Measurements from ENCODE around the gene PATL1. TPM values are rescaled to one million over a fixed set of nuclear protein-coding genes. Genes with fewer than 3 reads are reported as not detected.
"Not testable (repeated sequence)": the region's sequence is repeated elsewhere in the genome, so short reads cannot be mapped to it uniquely, and the experiment has no call there.

PATL1 gene
- total RNA-seq, 1 experiment from 2014 or later = 27.6 TPM

- no peak for TF ChIP-seq ZNF281 (CRISPR knock-in tag; IDR thresholded peaks at IDR 0.05)
Measured at GRCh38 chr11:59707371-59707770, 38.5 kb upstream of the PATL1 start (continued).

GRCh38 chr11:59706518-59707285, 37.9 kb upstream of the PATL1 start:
- no peaks in the 10 kb centered on the region; the same call in 1 of the 2 replicates for H3K27me3 Mint-ChIP-seq (ENCODE audit: low read depth)
- H3K36me3 Mint-ChIP-seq = peaks cover 2% of the 10 kb centered on the region; the same call in 1 of the 2 replicates
- DNase-seq (ENCODE audit: low spot score) (no peak), ATAC-seq (no peak)
- peaks cover 12% of the 10 kb centered on the region for H3K9me3 Mint-ChIP-seq
- TF ChIP-seq SMAD3 (CRISPR knock-in tag; IDR thresholded peaks at IDR 0.05; ENCODE audit: borderline replicate concordance) = no peak
- TF ChIP-seq NFYB (CRISPR knock-in tag; conservative IDR thresholded peaks at IDR 0.05; ENCODE audit: low read depth) = no peak
- TF ChIP-seq NR3C1 (CRISPR knock-in tag; conservative IDR thresholded peaks at IDR 0.05; ENCODE audit: low read depth) = no peak
- TF ChIP-seq GRHL2 (CRISPR knock-in tag; IDR thresholded peaks at IDR 0.05; ENCODE audit: insufficient replicate concordance, severe bottlenecking) = no peak
- TF ChIP-seq ZNF317 (CRISPR knock-in tag; IDR thresholded peaks at IDR 0.05; ENCODE audit: borderline replicate concordance, low read depth) = no peak
- TF ChIP-seq PREB (CRISPR knock-in tag; IDR thresholded peaks at IDR 0.05; ENCODE audit: borderline replicate concordance) = no peak
- TF ChIP-seq ZNF416 (CRISPR knock-in tag; IDR thresholded peaks at IDR 0.05) = no peak
- TF ChIP-seq ATF6 (CRISPR knock-in tag; IDR thresholded peaks at IDR 0.05) = no peak
- no peak for TF ChIP-seq TEAD1 (CRISPR knock-in tag; IDR thresholded peaks at IDR 0.05)
- ChIA-PET CTCF (no interaction called here), POLR2A (no interaction called here)
- no peak overlapping the region for H3K27ac Mint-ChIP-seq
- H3K4me3 Mint-ChIP-seq = no peak overlapping the region
- H3K4me1 Mint-ChIP-seq = no peaks in the 10 kb centered on the region

GRCh38 chr11:59705294-59705693, 36.5 kb upstream of the PATL1 start:
- no peaks in the 10 kb centered on the region for H3K4me1 Mint-ChIP-seq
- ATAC-seq = no peak
- CTCF ChIA-PET = no interaction called here
- H3K36me3 Mint-ChIP-seq = peaks cover 6% of the 10 kb centered on the region; the same call in 1 of the 2 replicates
- no peak overlapping the region for H3K4me3 Mint-ChIP-seq
- POLR2A ChIA-PET = no interaction called here
- no peak for TF ChIP-seq TEAD1 (CRISPR knock-in tag; IDR thresholded peaks at IDR 0.05)
- no peak for TF ChIP-seq NFE2L1 (CRISPR knock-in tag; IDR thresholded peaks at IDR 0.05)
- TF ChIP-seq ZNF317 (CRISPR knock-in tag; IDR thresholded peaks at IDR 0.05; ENCODE audit: borderline replicate concordance, low read depth) = no peak
- TF ChIP-seq ATF1 (CRISPR knock-in tag; IDR thresholded peaks at IDR 0.05) = no peak
- TF ChIP-seq E2F5 (CRISPR knock-in tag; IDR thresholded peaks at IDR 0.05) = no peak
- TF ChIP-seq GTF2I (CRISPR knock-in tag; conservative IDR thresholded peaks at IDR 0.05) = no peak
- no peak for TF ChIP-seq ZNF396 (CRISPR knock-in tag; IDR thresholded peaks at IDR 0.05; ENCODE audit: borderline replicate concordance)
- no peak for TF ChIP-seq ESRRA (CRISPR knock-in tag; IDR thresholded peaks at IDR 0.05; ENCODE audit: borderline replicate concordance)
- TF ChIP-seq ERG (CRISPR knock-in tag; IDR thresholded peaks at IDR 0.05) = no peak
- TF ChIP-seq ZNF416 (CRISPR knock-in tag; IDR thresholded peaks at IDR 0.05) = no peak
- no peak for TF ChIP-seq SOX15 (CRISPR knock-in tag; IDR thresholded peaks at IDR 0.05)
- H3K27me3 Mint-ChIP-seq (ENCODE audit: low read depth) = no peaks in the 10 kb centered on the region; the same call in 1 of the 2 replicates
- DNase-seq (ENCODE audit: low spot score) = no peak
- H3K27ac Mint-ChIP-seq = no peak overlapping the region
- peaks cover 14% of the 10 kb centered on the region for H3K9me3 Mint-ChIP-seq

- DNase-seq (ENCODE audit: low spot score); H3K4me1 Mint-ChIP-seq; H3K36me3 Mint-ChIP-seq; H3K27me3 Mint-ChIP-seq (ENCODE audit: low read depth); H3K27ac Mint-ChIP-seq; POLR2A ChIA-PET; CTCF ChIA-PET; H3K4me3 Mint-ChIP-seq; ATAC-seq: not testable (repeated sequence)
- H3K9me3 Mint-ChIP-seq = peaks cover 16% of the 10 kb centered on the region
Measured at GRCh38 chr11:59703515-59703914, 34.7 kb upstream of the PATL1 start.

GRCh38 chr11:59700157-59700556, 31.3 kb upstream of the PATL1 start:
- POLR2A ChIA-PET, CTCF ChIA-PET: not testable (repeated sequence)

More at GRCh38 chr11:59700157-59700556, 31.3 kb upstream of the PATL1 start:
- not testable (repeated sequence) for H3K4me1 Mint-ChIP-seq; H3K36me3 Mint-ChIP-seq; DNase-seq (ENCODE audit: low spot score); ATAC-seq; H3K27ac Mint-ChIP-seq; H3K4me3 Mint-ChIP-seq
- Mint-ChIP-seq H3K27me3 (ENCODE audit: low read depth) (peaks cover 12% of the 10 kb centered on the region), H3K9me3 (peaks cover 42% of the 10 kb centered on the region)
